K562 (cell line): ENCODE measurements around the gene SUPT5H. TPM values are rescaled to one million over a fixed set of nuclear protein-coding genes. Genes with fewer than 3 reads are reported as not detected.

Experiments
- CREB3 ChIP-seq: fragments of 450-650 bp; conservative IDR thresholded peaks from 2 replicates; pipeline ENCODE4 v1.6.1; 2016; ENCODE audit warnings: missing genetic modification characterization, low read depth, mild to moderate bottlenecking, missing compliant biosample characterization, moderate library complexity
- HIVEP1 ChIP-seq: fragments of 250-450 bp; sonication (Bioruptor Pico); IDR thresholded peaks from 2 replicates; pipeline ENCODE4 v1.4.0; 2020; ENCODE audit warnings: mild to moderate bottlenecking
- HNRNPLL ChIP-seq: fragments of 200-400 bp; formaldehyde crosslinking; IDR thresholded peaks from 2 replicates; pipeline ENCODE4 v1.6.1; 2017; ENCODE audit warnings: low read length, low read depth, mild to moderate bottlenecking; ENCODE audit not compliant: poor library complexity, severe bottlenecking
- RAD21 ChIP-seq, 2 experiments: fragments of 250-450 bp in 1 of 2; fragments of 450-650 bp in 1 of 2; sonication (Bioruptor Pico) in 1 of 2; formaldehyde crosslinking in 1 of 2; IDR thresholded peaks in 1 of 2; conservative IDR thresholded peaks in 1 of 2; 2 replicates each; pipeline versions ENCODE4 v1.4.0 to v1.8.0; 2020 to 2022; ENCODE audit warnings: mild to moderate bottlenecking in 2 of 2, moderate library complexity in 1 of 2
- TAF15 ChIP-seq: fragments of 200-400 bp; formaldehyde crosslinking; IDR thresholded peaks from 2 replicates; pipeline ENCODE4 v1.6.1; 2017; ENCODE audit warnings: mild to moderate bottlenecking, low read depth, low read length, moderate library complexity
- USF2 ChIP-seq: sonication (generic); formaldehyde crosslinking; IDR thresholded peaks from 2 replicates; pipeline ENCODE4 v1.5.0; 2020; ENCODE audit warnings: missing genetic modification reagents
- polyA plus RNA-seq, 8 experiments: library from polyadenylated mRNA; depleted of rRNA in 4 of 8; stranded (reverse) in 5 of 8; unstranded in 3 of 8; fragments of >200 nt; fragmentation: Nextera tagmentation in 2 of 8; fragmentation: Illumina TruSeq in 1 of 8; extraction: Ambion mirVana in 2 of 8; extraction: Trizol in 1 of 8; gene quantifications; 2 replicates each; pipeline versions ENCODE4 v1.2.1 to v1.2.3, GENCODE V29; 2011 to 2014; ENCODE audit warnings: inconsistent platforms in 1 of 8, missing spikeins in 1 of 8
- total RNA-seq, 7 experiments: library from RNA; depleted of rRNA in 6 of 7; stranded (reverse); fragments of >200 nt in 6 of 7; fragmentation: Illumina TruSeq in 2 of 7; extraction: Trizol in 2 of 7; gene quantifications; 2 replicates each; pipeline versions ENCODE4 v1.2.1 to v1.2.3, GENCODE V29; 2011 to 2021; ENCODE audit warnings: low replicate concordance in 1 of 7
- TF ChIP-seq, protein P1 (sequence below): sonication (generic); formaldehyde crosslinking; IDR thresholded peaks from 2 replicates; pipeline ENCODE4 v1.4.0; 2020; ENCODE audit warnings: mild to moderate bottlenecking, missing genetic modification reagents
- TF ChIP-seq, protein P2 (sequence below): fragments of 250-450 bp; sonication (Bioruptor Pico); IDR thresholded peaks from 2 replicates; pipeline ENCODE4 v1.5.0; 2020; ENCODE audit warnings: mild to moderate bottlenecking
- TF ChIP-seq, protein P3 (sequence below), 2 experiments: fragments of 450-650 bp in 1 of 2; sonication (generic) in 1 of 2; formaldehyde crosslinking in 1 of 2; IDR thresholded peaks; 2 replicates each; pipeline versions ENCODE4 v1.7.1 to v1.9.0; 2016 to 2022; ENCODE audit warnings: inconsistent platforms in 1 of 2, mild to moderate bottlenecking in 1 of 2, missing genetic modification reagents in 1 of 2

Gene SUPT5H
- total and polyA plus RNA-seq, 9 of the 15 experiments (the other 6 are each of a cell fraction or from before 2014, with no cell fraction given), result 13.3 to 85.9 (median 35.9) TPM

DNA sequence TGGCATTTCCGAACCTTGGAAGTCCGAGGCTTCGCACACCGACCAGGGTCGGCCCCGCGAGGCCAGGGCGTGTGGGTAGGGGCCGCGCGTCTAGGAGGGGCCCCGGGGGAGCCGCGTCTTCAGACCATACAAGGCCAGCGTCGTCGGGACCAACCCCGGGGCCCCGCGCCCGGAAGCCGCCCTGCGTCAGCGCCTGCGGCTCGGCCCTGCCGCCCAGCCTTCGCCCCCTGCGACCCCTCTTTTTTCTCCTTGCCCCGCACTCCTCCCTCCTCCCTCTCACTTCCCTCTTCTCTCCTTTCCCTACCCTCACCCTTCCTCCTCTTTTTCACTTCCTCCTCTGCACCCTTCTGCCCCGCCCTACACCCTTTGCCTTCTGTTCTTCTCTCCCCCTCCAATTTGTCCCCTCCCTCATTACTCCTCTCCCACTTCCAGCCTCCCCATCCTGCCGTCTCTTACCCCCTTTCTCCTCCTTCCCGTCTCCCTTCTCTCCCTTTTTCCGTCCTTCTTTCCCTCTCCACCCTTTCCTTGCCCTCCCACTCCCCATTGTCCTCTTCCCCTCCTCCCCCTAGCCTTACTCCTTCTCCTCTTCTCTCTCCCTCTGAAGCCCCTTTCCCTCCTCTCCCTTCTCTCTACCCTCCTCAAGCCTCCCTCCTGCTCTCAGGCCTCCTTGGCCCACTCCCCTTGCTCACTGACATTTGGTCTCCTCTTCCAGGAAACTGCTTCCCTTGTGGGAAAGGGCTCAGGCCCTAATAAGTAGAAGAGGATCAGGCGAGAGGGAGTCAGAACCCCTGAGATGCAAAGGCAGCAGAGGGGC, 35.2 kb upstream of the SUPT5H start (continued):
- no peak for TF ChIP-seq HNRNPLL
- no peak for TF ChIP-seq CREB3 (tag)
- TF ChIP-seq, protein P1, sequence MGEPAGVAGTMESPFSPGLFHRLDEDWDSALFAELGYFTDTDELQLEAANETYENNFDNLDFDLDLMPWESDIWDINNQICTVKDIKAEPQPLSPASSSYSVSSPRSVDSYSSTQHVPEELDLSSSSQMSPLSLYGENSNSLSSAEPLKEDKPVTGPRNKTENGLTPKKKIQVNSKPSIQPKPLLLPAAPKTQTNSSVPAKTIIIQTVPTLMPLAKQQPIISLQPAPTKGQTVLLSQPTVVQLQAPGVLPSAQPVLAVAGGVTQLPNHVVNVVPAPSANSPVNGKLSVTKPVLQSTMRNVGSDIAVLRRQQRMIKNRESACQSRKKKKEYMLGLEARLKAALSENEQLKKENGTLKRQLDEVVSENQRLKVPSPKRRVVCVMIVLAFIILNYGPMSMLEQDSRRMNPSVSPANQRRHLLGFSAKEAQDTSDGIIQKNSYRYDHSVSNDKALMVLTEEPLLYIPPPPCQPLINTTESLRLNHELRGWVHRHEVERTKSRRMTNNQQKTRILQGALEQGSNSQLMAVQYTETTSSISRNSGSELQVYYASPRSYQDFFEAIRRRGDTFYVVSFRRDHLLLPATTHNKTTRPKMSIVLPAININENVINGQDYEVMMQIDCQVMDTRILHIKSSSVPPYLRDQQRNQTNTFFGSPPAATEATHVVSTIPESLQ (CRISPR knock-in tag), result no peak
- TF ChIP-seq, protein P2, sequence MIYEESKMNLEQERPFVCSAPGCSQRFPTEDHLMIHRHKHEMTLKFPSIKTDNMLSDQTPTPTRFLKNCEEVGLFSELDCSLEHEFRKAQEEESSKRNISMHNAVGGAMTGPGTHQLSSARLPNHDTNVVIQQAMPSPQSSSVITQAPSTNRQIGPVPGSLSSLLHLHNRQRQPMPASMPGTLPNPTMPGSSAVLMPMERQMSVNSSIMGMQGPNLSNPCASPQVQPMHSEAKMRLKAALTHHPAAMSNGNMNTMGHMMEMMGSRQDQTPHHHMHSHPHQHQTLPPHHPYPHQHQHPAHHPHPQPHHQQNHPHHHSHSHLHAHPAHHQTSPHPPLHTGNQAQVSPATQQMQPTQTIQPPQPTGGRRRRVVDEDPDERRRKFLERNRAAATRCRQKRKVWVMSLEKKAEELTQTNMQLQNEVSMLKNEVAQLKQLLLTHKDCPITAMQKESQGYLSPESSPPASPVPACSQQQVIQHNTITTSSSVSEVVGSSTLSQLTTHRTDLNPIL (CRISPR knock-in tag), result no peak
- TF ChIP-seq HIVEP1 (CRISPR knock-in tag), result no peak
- TF ChIP-seq, protein P3, sequence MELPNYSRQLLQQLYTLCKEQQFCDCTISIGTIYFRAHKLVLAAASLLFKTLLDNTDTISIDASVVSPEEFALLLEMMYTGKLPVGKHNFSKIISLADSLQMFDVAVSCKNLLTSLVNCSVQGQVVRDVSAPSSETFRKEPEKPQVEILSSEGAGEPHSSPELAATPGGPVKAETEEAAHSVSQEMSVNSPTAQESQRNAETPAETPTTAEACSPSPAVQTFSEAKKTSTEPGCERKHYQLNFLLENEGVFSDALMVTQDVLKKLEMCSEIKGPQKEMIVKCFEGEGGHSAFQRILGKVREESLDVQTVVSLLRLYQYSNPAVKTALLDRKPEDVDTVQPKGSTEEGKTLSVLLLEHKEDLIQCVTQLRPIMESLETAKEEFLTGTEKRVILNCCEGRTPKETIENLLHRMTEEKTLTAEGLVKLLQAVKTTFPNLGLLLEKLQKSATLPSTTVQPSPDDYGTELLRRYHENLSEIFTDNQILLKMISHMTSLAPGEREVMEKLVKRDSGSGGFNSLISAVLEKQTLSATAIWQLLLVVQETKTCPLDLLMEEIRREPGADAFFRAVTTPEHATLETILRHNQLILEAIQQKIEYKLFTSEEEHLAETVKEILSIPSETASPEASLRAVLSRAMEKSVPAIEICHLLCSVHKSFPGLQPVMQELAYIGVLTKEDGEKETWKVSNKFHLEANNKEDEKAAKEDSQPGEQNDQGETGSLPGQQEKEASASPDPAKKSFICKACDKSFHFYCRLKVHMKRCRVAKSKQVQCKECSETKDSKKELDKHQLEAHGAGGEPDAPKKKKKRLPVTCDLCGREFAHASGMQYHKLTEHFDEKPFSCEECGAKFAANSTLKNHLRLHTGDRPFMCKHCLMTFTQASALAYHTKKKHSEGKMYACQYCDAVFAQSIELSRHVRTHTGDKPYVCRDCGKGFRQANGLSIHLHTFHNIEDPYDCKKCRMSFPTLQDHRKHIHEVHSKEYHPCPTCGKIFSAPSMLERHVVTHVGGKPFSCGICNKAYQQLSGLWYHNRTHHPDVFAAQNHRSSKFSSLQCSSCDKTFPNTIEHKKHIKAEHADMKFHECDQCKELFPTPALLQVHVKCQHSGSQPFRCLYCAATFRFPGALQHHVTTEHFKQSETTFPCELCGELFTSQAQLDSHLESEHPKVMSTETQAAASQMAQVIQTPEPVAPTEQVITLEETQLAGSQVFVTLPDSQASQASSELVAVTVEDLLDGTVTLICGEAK (IDR thresholded peaks at IDR 0.05), result peak; percentile 72
- TF ChIP-seq, protein P3 (CRISPR knock-in tag; IDR thresholded peaks at IDR 0.05), result no peak
- no peak for TF ChIP-seq USF2 (CRISPR knock-in tag)
- TF ChIP-seq RAD21 (CRISPR knock-in tag; conservative IDR thresholded peaks at IDR 0.05 in 1 of 2, IDR thresholded peaks at IDR 0.05 in 1 of 2), result no peak
- no peak for TF ChIP-seq TAF15
